Measurements from ENCODE around the gene PFN4. TPM values are rescaled to one million over a fixed set of nuclear protein-coding genes. Genes with fewer than 3 reads are reported as not detected.

Gene PFN4
- total RNA-seq, 1 donor from 2014 or later: 0.45 TPM

DNA sequence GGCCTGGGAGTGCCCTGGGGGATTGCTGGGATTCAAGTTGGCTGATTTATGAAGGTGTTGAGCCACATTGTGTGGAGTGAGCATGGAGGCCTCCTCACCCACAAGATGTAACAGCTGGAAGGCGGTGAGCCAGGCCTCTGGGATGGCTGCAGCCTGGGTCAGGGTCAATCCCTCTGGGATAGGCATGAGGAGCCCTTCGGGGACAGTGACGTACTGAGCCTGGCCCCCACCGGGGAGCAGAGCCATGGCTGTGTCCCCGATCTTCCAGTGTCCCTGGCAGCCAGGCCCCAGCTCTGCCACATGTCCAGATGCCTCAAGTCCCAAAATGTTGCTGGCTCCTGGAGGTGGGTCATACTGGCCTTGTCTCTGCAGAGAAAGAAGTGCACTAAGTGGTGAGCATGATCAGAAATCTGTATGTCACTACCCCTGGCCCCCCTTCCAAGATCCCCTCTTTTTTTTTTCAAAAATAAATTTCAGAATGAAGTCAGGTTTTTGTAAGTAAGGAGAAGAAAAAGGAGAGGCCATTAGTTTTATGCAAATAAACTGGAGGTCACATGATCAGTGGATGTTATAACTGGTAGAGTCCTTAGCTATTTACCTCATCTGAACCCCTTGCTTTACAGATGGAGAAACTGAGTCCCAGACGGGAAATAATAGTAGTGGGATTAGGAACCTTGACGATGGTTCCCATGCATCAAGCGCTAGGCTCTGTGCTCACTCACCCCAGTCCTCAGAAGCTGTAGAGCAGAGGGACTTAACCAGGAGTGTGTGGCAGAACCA, 40.2 kb downstream of the PFN4 start:
- DNase-seq (ENCODE audit: low spot score): no peak
- no peak for ATAC-seq

DNA sequence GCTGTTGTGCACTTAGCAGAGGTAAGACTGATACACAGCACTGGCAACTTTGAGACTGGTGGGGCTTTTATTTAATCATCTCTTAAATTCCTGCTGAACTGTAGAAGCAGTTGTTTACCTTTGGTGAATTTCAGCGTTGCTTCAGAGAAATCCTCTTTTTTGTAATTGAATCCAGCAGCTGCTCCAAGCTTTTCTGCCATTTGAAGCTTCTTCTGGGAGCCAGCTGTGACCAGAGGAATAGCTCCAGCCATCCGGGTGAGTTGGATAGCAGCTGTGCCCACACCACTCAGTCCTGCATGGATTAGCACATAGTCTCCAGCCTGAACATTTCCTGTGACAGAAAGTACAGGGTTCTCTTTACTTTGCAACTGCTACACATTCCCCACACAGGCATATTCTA, 42.4 kb downstream of the PFN4 start:
- no peak for ATAC-seq
- DNase-seq (ENCODE audit: low spot score): no peak

GRCh38 chr2:24077879-24078278, 45.3 kb downstream of the PFN4 start:
- no peak for DNase-seq (ENCODE audit: low spot score)
- ATAC-seq: no peak

- no peak for ATAC-seq
- no peak for DNase-seq (ENCODE audit: low spot score)
These were observed 45.6 kb downstream of the PFN4 start for GRCh38 chr2:24077535-24077877.

- DNase-seq (ENCODE audit: low spot score): no peak
- no peak for ATAC-seq
These were observed 46.1 kb downstream of the PFN4 start for GRCh38 chr2:24076849-24077534.

- DNase-seq (ENCODE audit: low spot score) (peak; percentile 99), ATAC-seq (peak; percentile 94)
These were observed 47.0 kb downstream of the PFN4 start, which contains the start of gene SF3B6 for GRCh38 chr2:24075915-24076848. Gene SF3B6, minus strand, starts transcription at chr2:24076326. Its CDS starts 97 bp downstream, at chr2:24076229.

DNA sequence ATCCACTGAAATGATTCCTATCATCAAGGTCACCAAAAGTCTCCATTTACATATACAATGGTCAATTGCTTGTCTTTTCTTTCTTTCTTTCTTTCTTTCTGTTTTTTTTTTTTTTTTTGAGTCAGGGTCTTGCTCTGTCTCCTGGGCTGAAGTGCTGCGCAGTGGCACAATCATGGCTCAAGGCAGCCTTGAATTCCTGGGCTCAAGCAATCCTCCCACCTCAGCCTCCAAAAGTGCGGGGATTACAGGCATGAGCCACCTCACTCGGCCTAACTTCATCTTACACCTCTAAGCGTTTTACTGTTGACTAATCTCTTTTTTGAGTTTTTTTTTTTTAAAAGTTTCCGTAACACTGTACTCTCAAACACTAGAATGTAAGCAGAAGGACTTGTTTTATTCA, 47.9 kb downstream of the PFN4 start:
- no peak for DNase-seq (ENCODE audit: low spot score)
- no peak for ATAC-seq

DNA sequence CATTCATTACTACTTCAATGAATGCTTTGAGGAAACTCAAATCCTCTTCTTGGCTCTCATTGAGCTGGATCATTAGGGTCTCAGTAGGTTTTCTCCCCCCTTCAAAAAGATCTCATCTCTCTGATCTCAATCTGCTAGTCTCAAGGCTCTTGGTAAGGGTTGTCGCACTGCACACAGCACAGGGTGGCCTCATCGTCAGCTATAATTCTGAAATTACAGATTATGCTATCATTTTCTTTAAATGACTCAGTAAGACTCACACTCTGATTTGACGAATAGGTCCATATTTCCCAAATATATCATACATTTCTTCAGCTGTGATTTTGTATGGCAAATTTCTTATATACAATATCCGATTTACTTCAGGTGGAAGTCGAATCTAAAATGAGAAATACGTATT, 49.3 kb downstream of the PFN4 start:
- DNase-seq (ENCODE audit: low spot score) (no peak), ATAC-seq (no peak)

DNA sequence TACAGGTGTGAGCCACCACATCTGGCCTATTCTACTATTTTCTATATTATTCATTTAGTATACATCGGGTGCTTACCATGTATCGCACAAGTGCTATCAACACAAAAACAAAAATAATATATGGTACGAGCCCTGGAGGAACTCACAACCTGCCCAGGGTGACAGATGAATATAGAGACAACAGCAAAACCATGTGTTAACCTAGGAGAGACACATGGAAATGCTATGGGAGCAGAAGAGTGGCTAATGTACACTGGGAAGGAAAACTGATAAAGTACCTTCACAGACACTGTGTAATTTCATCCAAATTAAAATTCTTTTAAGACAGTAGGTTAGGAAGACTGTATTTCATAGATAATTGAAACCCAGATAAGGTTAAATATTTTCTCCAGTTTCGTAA, 50.9 kb downstream of the PFN4 start:
- ATAC-seq: no peak

GRCh38 chr2:24065341-24065740, 57.8 kb downstream of the PFN4 start:
- ATAC-seq: no peak
- no peak for DNase-seq (ENCODE audit: low spot score)

More for the DNA sequence above, 50.9 kb downstream of the PFN4 start:
- no peak for DNase-seq (ENCODE audit: low spot score)

Other genes starting within 250 kb of the PFN4 start
- 11.1 TPM for gene ATAD2B, start 196.2 kb downstream of the PFN4 start, total RNA-seq
- gene UBXN2A, start 182.9 kb downstream of the PFN4 start, total RNA-seq: 6.1 TPM
- not detected for gene MFSD2B, start 113.2 kb downstream of the PFN4 start, total RNA-seq
- gene WDCP, start 75.9 kb downstream of the PFN4 start, total RNA-seq: 6.8 TPM
- gene FKBP1B, start 73.6 kb downstream of the PFN4 start, total RNA-seq: 9.5 TPM
- 28.1 TPM for gene SF3B6, start 47.0 kb downstream of the PFN4 start, total RNA-seq
- gene TP53I3, start 38.5 kb downstream of the PFN4 start, total RNA-seq: 8.0 TPM
- gene FAM228B, start 135 bp upstream of the PFN4 start, total RNA-seq: 2.6 TPM
- gene FAM228A, start 51.7 kb upstream of the PFN4 start, total RNA-seq: 0.20 TPM
- 21.7 TPM for gene ITSN2, start 237.2 kb upstream of the PFN4 start, total RNA-seq

Measured in left lobe of liver (tissue), 2 donors.